ENCODE results near the gene SLC25A20. TPM values are rescaled to one million over a fixed set of nuclear protein-coding genes. Genes with fewer than 3 reads are reported as not detected.

SLC25A20 gene
- total RNA-seq (100 to 1,000 TPM in 1 of 2 donors, 10 to 100 TPM in 1; 36.9 to 223 TPM), polyA plus RNA-seq (100 to 1,000 TPM in 1 of 2 donors, 10 to 100 TPM in 1; 55.9 to 117 TPM)

- TF ChIP-seq ATF3 (IDR thresholded peaks at IDR 0.05): no peak
- TF ChIP-seq RAD21 (IDR thresholded peaks at IDR 0.05): peak; percentile 48 to 60
- no peak for TF ChIP-seq ZBTB33 (IDR thresholded peaks at IDR 0.05)
- peak; percentile 65 for TF ChIP-seq YY1 (IDR thresholded peaks at IDR 0.05)
- TF ChIP-seq SP1 (IDR thresholded peaks at IDR 0.05): peak; percentile 91
- no peak for TF ChIP-seq TAF1 (conservative IDR thresholded peaks at IDR 0.05)
- TF ChIP-seq HNF4G (IDR thresholded peaks at IDR 0.05): peak; percentile 12
- no peak for TF ChIP-seq FOXA2 (IDR thresholded peaks at IDR 0.05)
- no peak for TF ChIP-seq FOXA1 (IDR thresholded peaks at IDR 0.05)
- no peak for TF ChIP-seq EGR1 (IDR thresholded peaks at IDR 0.05; ENCODE audit: low read depth in 2 of 2)
- TF ChIP-seq CTCF (IDR thresholded peaks at IDR 0.05; ENCODE audit: low read depth, low read length, missing input control): no peak
- peak; percentile 73 to 92 for TF ChIP-seq GABPA (IDR thresholded peaks at IDR 0.05 in 1 of 2, conservative IDR thresholded peaks at IDR 0.05 in 1 of 2)
- peak; percentile 53 for TF ChIP-seq REST (IDR thresholded peaks at IDR 0.05)
- TF ChIP-seq MAX (IDR thresholded peaks at IDR 0.05): peak; percentile 67
- TF ChIP-seq JUND (IDR thresholded peaks at IDR 0.05): no peak
- no peak for TF ChIP-seq NR2F2 (IDR thresholded peaks at IDR 0.05)
- TF ChIP-seq RXRA (IDR thresholded peaks at IDR 0.05): peak; percentile 89 to 96
- TF ChIP-seq HNF4A (conservative IDR thresholded peaks at IDR 0.05): peak in 1 of 2 donors; percentile 51
- H3K36me3 ChIP-seq (ENCODE audit: control insufficient read depth in 4 of 4, insufficient read depth in 3 of 4, low read depth in 1 of 4, low read length in 3 of 4): no peaks in the 10 kb centered on the region
- H3K9me3 ChIP-seq (ENCODE audit: control insufficient read depth in 4 of 4, low read length in 3 of 4): no peaks in the 10 kb centered on the region
- H3K27me3 ChIP-seq (ENCODE audit: control insufficient read depth in 4 of 4, insufficient read depth in 4 of 4, low read length in 3 of 4): no peaks in the 10 kb centered on the region
- H3K4me3 ChIP-seq (ENCODE audit: low read depth in 1 of 3, low read length in 3 of 3): peak within 1 kb of the TSS; percentile 86 to 92 (median 89)
- H3K4me1 ChIP-seq (ENCODE audit: control insufficient read depth in 4 of 4, insufficient read depth in 4 of 4, low read length in 3 of 4): peaks cover 3 to 26% (median 14%) of the 10 kb centered on the region in 4 donors
- H3K9ac ChIP-seq (ENCODE audit: low read depth in 1 of 2, low read length in 2 of 2): peak within 1 kb of the TSS; percentile 50 to 78
- WGBS: 3% methylated on average over 54 of the region's 54 CpGs
- H3K27ac ChIP-seq (ENCODE audit: low read depth in 1 of 2, low read length in 2 of 2): peak within 1 kb of the TSS; percentile 62 to 80
- DNase-seq (ENCODE audit: low spot score): peak; percentile 92
These were observed at the start of gene SLC25A20 for GRCh38 chr3:48898383-48899234. Gene SLC25A20, minus strand, starts transcription at chr3:48898882. Its CDS starts 88 bp downstream, at chr3:48898794.
